Astrocyte of the spinal cord (primary cell): ENCODE results near the gene SPATA2.
"Not testable (repeated sequence)": the region's sequence is repeated elsewhere in the genome, so short reads cannot be mapped to it uniquely, and the experiment has no call there.

Experiments used
- DNase-seq: peaks from one replicate; pipeline ENCODE4 v3.0.0; 2011; ENCODE audit warnings: low read depth, low spot score
- H3K4me3 ChIP-seq: 2 replicates; pipeline ENCODE4 v1.5.1; 2011; ENCODE audit warnings: low read depth, mild to moderate bottlenecking, low read length, moderate library complexity
- in situ Hi-C: cut with HindIII; loops from 2 replicates; pipeline ENCODE4 v1.10.0; 2017; ENCODE audit warnings: low sequenced_read_pairs
- TF ChIP-seq, protein P1 (sequence below): IDR thresholded peaks from 2 replicates; pipeline ENCODE4 v1.5.1; 2012; ENCODE audit warnings: low read depth, mild to moderate bottlenecking, low read length, inconsistent platforms

The SPATA2 gene, protein sequence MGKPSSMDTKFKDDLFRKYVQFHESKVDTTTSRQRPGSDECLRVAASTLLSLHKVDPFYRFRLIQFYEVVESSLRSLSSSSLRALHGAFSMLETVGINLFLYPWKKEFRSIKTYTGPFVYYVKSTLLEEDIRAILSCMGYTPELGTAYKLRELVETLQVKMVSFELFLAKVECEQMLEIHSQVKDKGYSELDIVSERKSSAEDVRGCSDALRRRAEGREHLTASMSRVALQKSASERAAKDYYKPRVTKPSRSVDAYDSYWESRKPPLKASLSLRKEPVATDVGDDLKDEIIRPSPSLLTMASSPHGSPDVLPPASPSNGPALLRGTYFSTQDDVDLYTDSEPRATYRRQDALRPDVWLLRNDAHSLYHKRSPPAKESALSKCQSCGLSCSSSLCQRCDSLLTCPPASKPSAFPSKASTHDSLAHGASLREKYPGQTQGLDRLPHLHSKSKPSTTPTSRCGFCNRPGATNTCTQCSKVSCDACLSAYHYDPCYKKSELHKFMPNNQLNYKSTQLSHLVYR

DNA sequence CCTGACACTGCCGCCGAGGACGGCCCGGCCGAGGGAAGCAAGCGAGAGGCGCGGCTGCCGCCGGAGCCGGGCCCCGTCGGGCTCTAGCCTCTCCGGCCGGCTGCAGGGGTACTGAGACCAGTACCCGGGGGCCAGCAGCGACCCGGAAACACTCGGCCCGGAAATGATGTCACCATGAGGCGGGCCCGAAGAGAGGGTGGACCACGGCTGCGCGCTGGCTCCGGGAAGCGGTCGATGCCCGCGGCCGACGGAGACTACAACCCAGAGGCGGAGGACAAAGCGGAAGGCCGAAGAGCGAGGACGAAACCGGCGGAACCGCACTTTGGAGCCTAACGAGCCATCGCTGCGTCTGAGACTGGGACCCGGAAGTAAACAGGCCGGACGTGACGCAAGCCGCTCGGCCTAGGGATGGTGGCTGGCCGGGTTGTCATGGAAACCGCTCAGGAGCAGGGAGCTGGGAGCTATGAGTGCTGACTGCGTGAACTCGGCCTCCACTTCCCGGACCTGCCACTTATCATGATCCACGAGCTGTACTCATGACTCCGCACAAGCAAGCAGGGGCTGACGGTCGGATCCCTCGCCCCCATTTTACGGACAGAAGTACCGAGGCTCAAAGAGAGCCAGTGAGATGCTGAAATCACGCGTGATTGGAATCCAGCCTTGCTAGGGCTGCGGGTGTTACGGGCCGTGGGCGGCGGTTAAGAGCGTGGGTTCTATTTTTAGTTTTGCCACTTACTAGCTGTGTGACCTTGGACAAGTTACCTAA lies at the start of gene SPATA2:
SPATA2 (minus strand) TSS at position 150 of the 766 bp plus-strand sequence. CDS start 7,039 bp downstream, outside the sequence.
- H3K4me3 ChIP-seq, result peak within 1 kb of the TSS; percentile 84
- TF ChIP-seq, protein P1, sequence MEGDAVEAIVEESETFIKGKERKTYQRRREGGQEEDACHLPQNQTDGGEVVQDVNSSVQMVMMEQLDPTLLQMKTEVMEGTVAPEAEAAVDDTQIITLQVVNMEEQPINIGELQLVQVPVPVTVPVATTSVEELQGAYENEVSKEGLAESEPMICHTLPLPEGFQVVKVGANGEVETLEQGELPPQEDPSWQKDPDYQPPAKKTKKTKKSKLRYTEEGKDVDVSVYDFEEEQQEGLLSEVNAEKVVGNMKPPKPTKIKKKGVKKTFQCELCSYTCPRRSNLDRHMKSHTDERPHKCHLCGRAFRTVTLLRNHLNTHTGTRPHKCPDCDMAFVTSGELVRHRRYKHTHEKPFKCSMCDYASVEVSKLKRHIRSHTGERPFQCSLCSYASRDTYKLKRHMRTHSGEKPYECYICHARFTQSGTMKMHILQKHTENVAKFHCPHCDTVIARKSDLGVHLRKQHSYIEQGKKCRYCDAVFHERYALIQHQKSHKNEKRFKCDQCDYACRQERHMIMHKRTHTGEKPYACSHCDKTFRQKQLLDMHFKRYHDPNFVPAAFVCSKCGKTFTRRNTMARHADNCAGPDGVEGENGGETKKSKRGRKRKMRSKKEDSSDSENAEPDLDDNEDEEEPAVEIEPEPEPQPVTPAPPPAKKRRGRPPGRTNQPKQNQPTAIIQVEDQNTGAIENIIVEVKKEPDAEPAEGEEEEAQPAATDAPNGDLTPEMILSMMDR, result no peak
- in situ Hi-C loops, result no loop called here
- DNase-seq, result peak; percentile 95

DNA sequence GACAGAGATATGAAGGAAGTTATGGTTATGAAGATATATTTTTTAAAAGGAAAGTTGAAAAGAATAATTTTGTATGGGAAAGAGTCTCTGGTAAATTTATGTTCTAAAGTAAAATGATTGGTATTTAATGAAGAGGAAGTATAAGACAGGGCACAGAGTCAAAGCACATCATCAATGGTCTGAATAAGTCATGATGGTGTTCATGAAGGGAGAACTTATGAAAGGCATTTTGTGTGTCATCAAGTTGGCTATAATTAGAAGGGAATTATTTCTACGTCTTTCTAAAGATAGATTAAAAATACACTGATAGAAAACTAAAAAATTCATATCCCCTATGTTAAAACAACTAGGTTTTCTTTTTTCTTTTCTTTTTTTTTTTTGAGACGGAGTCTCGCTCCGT lies 46.1 kb upstream of the SPATA2 start:
- DNase-seq, result no peak
- TF ChIP-seq, protein P1, result no peak
- in situ Hi-C loops, result no loop called here
- H3K4me3 ChIP-seq, result no peak overlapping the region

DNA sequence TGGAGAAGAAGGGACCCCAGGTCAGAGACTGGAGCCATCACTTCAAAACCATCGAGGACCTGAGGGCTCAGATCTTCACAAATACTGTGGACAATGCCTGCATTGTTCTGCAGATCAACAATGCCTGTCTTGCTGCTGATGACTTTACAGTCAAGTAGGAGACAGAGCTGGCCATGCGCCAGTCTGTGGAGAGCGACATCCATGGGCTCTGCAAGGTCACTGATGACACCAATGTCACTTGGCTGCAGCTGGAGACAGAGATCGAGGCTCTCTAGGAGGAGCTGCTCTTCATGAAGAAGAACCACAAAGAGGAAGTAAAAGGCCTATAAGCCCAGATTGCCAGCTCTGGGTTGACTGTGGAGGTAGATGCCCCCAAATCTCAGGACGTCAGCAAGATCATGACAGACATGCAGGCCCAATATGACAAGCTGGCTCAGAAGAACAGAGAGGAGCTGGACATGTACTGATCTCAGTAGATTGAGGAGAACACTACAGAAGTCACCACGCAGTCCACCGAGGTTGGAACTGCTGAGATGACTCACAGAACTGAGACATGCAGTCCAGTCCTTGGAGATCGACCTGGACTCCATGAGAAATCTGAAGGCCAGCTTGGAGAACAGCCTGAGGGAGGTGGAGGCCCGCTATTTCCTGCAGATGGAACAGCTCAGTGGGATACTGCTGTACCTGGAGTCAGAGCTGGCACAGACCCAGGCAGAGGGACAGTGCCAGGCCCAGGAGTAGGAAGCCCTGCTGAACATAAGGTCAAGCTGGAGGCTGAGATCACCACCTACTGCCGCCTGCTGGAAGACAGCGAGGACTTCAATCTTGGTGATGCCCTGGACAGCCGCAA lies 42.0 kb upstream of the SPATA2 start:
- H3K4me3 ChIP-seq, in situ Hi-C loops, DNase-seq: not testable (repeated sequence)

DNA sequence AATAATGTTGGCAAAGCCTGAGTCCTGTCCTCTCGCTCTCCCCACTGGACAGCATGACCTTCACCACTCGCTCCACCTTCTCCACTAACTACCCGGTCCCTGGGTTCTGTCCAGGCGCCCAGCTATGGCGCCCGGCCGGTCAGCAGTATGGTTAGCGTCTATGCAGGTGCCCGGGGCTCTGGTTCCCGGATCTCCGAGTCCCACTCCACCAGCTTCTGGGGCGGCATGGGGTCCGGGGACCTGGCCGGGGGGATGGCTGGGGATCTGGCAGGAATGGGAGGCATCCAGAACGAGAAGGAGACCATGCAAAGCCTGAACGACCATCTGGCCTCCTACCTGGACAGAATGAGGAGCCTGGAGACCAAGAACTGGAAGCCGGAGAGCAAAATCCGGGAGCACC lies 41.4 kb upstream of the SPATA2 start:
- TF ChIP-seq, protein P1, result no peak
- in situ Hi-C loops, result no loop called here
- DNase-seq, result no peak

DNA sequence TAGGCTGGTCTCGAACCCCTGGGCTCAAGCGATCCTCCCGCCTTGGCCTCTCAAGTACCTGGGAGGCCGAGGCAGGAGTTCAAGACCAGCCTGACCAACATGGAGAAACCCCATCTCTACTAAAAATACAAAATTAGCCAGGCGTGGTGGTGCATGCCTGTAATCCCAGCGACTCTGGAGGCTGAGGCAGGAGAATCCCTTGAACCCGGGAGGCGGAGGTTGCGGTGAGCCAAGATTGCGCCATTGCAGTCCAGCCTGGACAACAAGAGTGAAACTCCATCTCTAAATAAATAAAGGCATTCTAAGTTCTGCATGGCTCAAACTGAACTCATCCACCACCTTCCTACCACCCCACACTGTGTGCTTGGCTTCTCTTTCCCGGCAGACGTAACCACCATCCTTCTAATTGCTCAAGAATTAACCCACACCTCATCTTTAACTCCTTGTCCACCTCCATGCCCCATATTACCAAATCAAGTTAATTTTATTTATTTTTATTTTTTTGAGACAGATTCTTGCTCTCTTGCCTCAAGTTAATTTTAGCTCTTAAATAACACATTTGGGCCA lies 40.6 kb upstream of the SPATA2 start:
- DNase-seq, H3K4me3 ChIP-seq, in situ Hi-C loops: not testable (repeated sequence)

More for the DNA sequence above, 41.4 kb upstream of the SPATA2 start:
- no peak overlapping the region for H3K4me3 ChIP-seq

DNA sequence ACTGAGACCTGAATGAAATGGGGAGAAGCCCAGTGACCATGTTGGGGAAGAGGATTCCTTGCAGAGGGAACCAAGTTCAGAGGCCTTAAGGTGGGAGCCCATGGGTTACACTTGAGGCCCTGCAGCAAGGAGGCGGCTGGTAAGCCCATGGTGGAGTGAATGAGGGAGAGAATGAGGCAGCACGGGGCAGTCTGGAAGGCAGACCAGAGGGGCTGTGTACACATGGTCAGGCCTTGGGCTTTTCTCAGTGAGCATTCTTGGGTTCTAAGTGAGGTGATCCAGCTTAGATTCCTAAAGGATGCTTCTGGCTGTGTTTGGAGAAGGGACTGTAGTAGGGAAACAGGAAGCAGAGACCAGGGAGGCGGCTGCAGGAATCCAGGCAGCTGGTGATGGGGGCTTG lies 39.8 kb upstream of the SPATA2 start:
- TF ChIP-seq, protein P1, result no peak
- DNase-seq, result no peak
- in situ Hi-C loops, result no loop called here

DNA sequence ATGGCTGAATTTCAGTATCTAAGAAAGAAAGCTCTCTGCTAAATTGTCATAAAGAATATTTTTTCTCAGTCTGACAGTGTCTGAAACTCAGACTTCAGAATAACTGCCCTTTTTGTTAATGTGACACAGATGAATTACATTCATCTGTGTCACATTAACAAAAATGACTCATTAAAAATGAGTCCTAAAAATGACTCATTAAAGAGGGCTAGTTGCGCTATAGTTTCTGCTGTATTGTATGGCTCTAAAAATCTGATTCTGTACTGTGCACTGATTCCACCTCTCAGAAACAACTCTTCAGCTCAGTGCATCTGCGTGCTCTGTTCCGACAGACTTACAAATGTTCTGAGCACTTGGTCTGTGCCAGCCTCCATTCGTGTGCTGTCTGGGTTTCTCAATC lies 35.8 kb upstream of the SPATA2 start:
- in situ Hi-C loops, result no loop called here
- peak; percentile 66 for DNase-seq
- TF ChIP-seq, protein P1, result no peak
- no peak overlapping the region for H3K4me3 ChIP-seq

More for the DNA sequence above, 39.8 kb upstream of the SPATA2 start:
- H3K4me3 ChIP-seq, result no peak overlapping the region
